IMR-90 (cell line): ENCODE results near the gene LTBP1.
A peak's percentile ranks its signal among the peaks of the same experiment; 100 is the strongest.

ENCODE experiments used
- BHLHE40 ChIP-seq: fragments of 150-350 bp; IDR thresholded peaks from 2 replicates; pipeline ENCODE4 v1.6.1; 2016; ENCODE audit warnings: mild to moderate bottlenecking, low read depth, low read length
- CTCF ChIP-seq: conservative IDR thresholded peaks from 2 replicates; pipeline ENCODE4 v1.5.1; 2012; ENCODE audit warnings: mild to moderate bottlenecking, low read depth, low read length, improper control_type of control experiment
- ELK1 ChIP-seq: fragments of 150-350 bp; IDR thresholded peaks from 2 replicates; pipeline ENCODE4 v1.6.1; 2016; ENCODE audit warnings: low read depth, mild to moderate bottlenecking, low read length, moderate library complexity, borderline replicate concordance
- MAFK ChIP-seq: IDR thresholded peaks from 2 replicates; pipeline ENCODE4 v1.6.1; 2012; ENCODE audit warnings: low read depth, low read length, improper control_type of control experiment
- MAZ ChIP-seq: IDR thresholded peaks from 2 replicates; pipeline ENCODE4 v1.6.1; 2012; ENCODE audit warnings: low read depth, mild to moderate bottlenecking, low read length, improper control_type of control experiment, moderate library complexity, borderline replicate concordance
- MXI1 ChIP-seq: IDR thresholded peaks from 2 replicates; pipeline ENCODE4 v1.6.1; 2012; ENCODE audit warnings: low read depth, mild to moderate bottlenecking, low read length, moderate library complexity, borderline replicate concordance
- NFE2L2 ChIP-seq: fragments of 150-350 bp; IDR thresholded peaks from 2 replicates; pipeline ENCODE4 v1.6.1; 2016; ENCODE audit warnings: low read depth, mild to moderate bottlenecking, low read length
- POLR2A ChIP-seq: IDR thresholded peaks from 2 replicates; pipeline ENCODE4 v1.6.1; 2012; ENCODE audit warnings: mild to moderate bottlenecking, low read depth, low read length
- RAD21 ChIP-seq: IDR thresholded peaks from 2 replicates; pipeline ENCODE4 v1.6.1; 2012; ENCODE audit warnings: low read length, improper control_type of control experiment
- RCOR1 ChIP-seq: IDR thresholded peaks from 2 replicates; pipeline ENCODE4 v1.6.1; 2012; ENCODE audit warnings: mild to moderate bottlenecking, low read length, improper control_type of control experiment; ENCODE audit not compliant: insufficient replicate concordance
- RFX5 ChIP-seq: IDR thresholded peaks from 2 replicates; pipeline ENCODE4 v1.8.0; 2012; ENCODE audit warnings: low read depth, mild to moderate bottlenecking, low read length, moderate library complexity
- SMC3 ChIP-seq: fragments of 150-350 bp; IDR thresholded peaks from 2 replicates; pipeline ENCODE4 v1.6.1; 2016; ENCODE audit warnings: low read depth, mild to moderate bottlenecking, antibody characterized with exemption, low read length, moderate library complexity
- USF2 ChIP-seq: fragments of 150-350 bp; IDR thresholded peaks from 2 replicates; pipeline ENCODE4 v1.6.1; 2017; ENCODE audit warnings: mild to moderate bottlenecking, antibody characterized with exemption, low read length, low read depth

- TF ChIP-seq SMC3 (no peak), CTCF (0 out of 2 replicates have a peak, but pooled peaks have one; percentile 6), BHLHE40 (no peak), MXI1 (no peak), POLR2A (no peak), RFX5 (no peak), MAZ (no peak), RAD21 (peak; percentile 10; the same call in 1 of the 2 replicates), ELK1 (no peak), MAFK (no peak), USF2 (no peak), NFE2L2 (no peak), RCOR1 (no peak)
Measured at GRCh38 chr2:33229646-33230045, 282.9 kb downstream of the LTBP1 start.
